ENCODE measurements around the gene TARS3.

- no peak for TF ChIP-seq EZH2 (IDR thresholded peaks at IDR 0.05)
- TF ChIP-seq CTCF (IDR thresholded peaks at IDR 0.05) = no peak
- TF ChIP-seq EZH2phosphoT487 (IDR thresholded peaks at IDR 0.05) = no peak
Observed at GRCh38 chr15:101650145-101650544, 74.1 kb downstream of the TARS3 start.
